Glutamatergic neuron (in vitro differentiated cells): Measurements from ENCODE around the gene IRF1. TPM values are rescaled to one million over a fixed set of nuclear protein-coding genes. Genes with fewer than 3 reads are reported as not detected.

Experiments used
- DNase-seq: peaks from one replicate; pipeline ENCODE4 v3.0.0; 2022
- H3K27ac Mint-ChIP-seq: one replicate; pipeline ENCODE4 v1.8.0; 2020; ENCODE audit warnings: mild to moderate bottlenecking, mixed read lengths, inconsistent platforms; ENCODE audit not compliant: unreplicated experiment
- H3K27me3 Mint-ChIP-seq: one replicate; pipeline ENCODE4 v1.8.0; 2020; ENCODE audit warnings: mild to moderate bottlenecking, moderate library complexity, mixed read lengths, inconsistent platforms; ENCODE audit not compliant: unreplicated experiment
- H3K36me3 Mint-ChIP-seq: one replicate; pipeline ENCODE4 v1.8.0; 2020; ENCODE audit warnings: mild to moderate bottlenecking, mixed read lengths, inconsistent platforms; ENCODE audit not compliant: unreplicated experiment
- H3K4me1 Mint-ChIP-seq: one replicate; pipeline ENCODE4 v1.8.0; 2020; ENCODE audit warnings: mild to moderate bottlenecking, low read depth, mixed read lengths, inconsistent platforms; ENCODE audit not compliant: unreplicated experiment
- H3K4me3 Mint-ChIP-seq: one replicate; pipeline ENCODE4 v1.8.0; 2020; ENCODE audit warnings: mild to moderate bottlenecking, mixed read lengths, inconsistent platforms; ENCODE audit not compliant: unreplicated experiment
- H3K9me3 Mint-ChIP-seq: one replicate; pipeline ENCODE4 v1.8.0; 2020; ENCODE audit warnings: mild to moderate bottlenecking, moderate library complexity, mixed read lengths, inconsistent platforms; ENCODE audit not compliant: unreplicated experiment
- total RNA-seq: library from RNA; stranded (reverse); fragmentation: NEBNext Ultra II Directional; extraction: Animal tissue kit (Norgen Biotek cat#: 25700); gene quantifications from one replicate; pipeline ENCODE4 v1.2.1, GENCODE V29; 2021; ENCODE audit not compliant: unreplicated experiment
- TF ChIP-seq, protein P1 (sequence below): fragments of 200-600 bp; sonication (generic); IDR thresholded peaks from one replicate; pipeline ENCODE4 v1.5.0; 2021; ENCODE audit not compliant: partially characterized antibody, unreplicated experiment

IRF1 gene
- total RNA-seq, 1 donor from 2014 or later, result 2.8 TPM

DNA sequence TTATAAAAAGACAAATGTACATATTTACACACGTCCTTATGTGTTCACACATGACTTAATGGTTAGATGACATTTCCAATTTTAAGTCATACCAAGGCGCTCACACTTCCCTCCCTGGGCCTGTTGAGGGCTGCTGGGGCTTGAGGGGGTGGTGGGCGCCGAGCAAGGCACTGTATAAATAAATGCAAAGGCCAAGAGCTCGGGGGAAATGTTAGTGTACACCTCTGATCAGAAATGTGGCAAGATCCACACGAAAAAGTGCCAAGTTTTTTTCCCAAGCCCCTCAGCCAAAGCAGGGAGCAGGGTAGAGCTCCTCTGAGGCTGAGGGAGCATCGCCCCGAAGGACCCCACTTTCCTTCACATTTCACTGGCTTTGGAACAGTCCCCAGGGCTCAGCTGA lies 7.5 kb downstream of the IRF1 start:
- no peak for DNase-seq
- TF ChIP-seq, protein P1, sequence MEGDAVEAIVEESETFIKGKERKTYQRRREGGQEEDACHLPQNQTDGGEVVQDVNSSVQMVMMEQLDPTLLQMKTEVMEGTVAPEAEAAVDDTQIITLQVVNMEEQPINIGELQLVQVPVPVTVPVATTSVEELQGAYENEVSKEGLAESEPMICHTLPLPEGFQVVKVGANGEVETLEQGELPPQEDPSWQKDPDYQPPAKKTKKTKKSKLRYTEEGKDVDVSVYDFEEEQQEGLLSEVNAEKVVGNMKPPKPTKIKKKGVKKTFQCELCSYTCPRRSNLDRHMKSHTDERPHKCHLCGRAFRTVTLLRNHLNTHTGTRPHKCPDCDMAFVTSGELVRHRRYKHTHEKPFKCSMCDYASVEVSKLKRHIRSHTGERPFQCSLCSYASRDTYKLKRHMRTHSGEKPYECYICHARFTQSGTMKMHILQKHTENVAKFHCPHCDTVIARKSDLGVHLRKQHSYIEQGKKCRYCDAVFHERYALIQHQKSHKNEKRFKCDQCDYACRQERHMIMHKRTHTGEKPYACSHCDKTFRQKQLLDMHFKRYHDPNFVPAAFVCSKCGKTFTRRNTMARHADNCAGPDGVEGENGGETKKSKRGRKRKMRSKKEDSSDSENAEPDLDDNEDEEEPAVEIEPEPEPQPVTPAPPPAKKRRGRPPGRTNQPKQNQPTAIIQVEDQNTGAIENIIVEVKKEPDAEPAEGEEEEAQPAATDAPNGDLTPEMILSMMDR, result no peak
- no peaks in the 10 kb centered on the region for H3K4me1 Mint-ChIP-seq
- H3K9me3 Mint-ChIP-seq, result peaks cover 7% of the 10 kb centered on the region
- no peaks in the 10 kb centered on the region for H3K36me3 Mint-ChIP-seq
- no peak overlapping the region for H3K4me3 Mint-ChIP-seq
- no peak overlapping the region for H3K27ac Mint-ChIP-seq
- peaks cover 8% of the 10 kb centered on the region for H3K27me3 Mint-ChIP-seq

DNA sequence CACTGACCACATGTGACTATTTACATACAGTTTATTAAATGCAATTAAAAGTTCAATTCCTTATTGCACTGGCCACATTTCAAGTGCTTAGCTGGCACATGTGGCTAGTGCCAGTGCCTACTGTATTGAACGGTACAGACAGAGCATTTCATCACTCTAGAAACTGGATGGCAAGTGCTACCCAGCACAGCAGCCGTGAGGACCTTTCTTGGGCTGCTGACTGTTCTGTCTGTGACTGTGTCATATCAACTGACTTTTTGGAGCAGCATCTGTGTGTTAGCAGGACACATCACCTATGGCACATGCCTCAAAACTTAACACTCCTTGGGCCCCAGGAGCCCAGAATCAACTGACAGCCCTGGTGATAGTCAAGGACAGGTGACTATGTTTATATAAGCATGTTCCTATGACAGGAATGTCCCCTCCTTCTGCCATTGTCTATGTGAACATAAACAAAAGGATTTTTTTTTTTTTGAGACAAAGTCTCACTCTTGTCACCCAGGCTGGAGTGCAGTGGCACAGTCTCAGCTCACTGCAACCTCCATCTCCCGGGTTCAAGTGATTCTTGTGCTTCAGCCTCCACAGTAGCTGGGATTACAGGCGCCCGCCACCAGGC lies 8.9 kb downstream of the IRF1 start:
- Mint-ChIP-seq H3K9me3 (peaks cover 6% of the 10 kb centered on the region), H3K27me3 (peaks cover 4% of the 10 kb centered on the region), H3K4me1 (no peaks in the 10 kb centered on the region), H3K27ac (no peak overlapping the region), H3K4me3 (no peak overlapping the region), H3K36me3 (no peaks in the 10 kb centered on the region)
- DNase-seq, result no peak
- TF ChIP-seq, protein P1, result no peak

DNA sequence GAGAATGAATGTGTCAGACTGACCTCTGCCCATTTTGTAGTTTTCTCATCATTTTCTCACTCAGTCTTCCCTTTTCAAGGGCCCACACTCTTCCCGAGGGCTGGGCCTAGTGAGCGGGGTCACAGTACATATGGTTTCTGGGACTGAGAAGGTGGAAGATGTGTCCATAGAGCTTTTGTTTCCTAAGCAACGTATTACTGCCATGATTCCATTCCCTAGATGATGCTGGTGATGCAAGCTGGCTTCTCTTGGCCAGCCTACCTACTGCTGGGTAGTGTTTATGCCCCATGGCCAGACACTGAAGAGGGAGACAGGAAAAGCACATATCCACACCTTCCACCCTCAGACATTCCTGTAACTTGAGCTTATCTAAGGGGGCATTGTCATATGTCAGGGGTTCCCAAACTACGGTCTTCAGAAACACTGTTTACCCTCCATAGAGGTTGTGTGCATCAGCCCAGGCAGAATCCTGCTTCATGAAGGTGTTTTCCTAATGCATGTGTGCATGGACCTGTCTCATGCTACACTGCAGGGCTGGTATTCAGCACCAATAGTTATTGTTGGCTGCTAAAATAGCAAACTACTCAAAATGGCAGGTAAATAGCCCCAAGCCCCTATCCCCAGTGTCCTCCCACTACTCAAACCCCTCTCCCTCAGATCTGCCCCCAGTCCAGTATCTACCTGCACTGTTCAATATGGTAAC lies 9.5 kb downstream of the IRF1 start:
- Mint-ChIP-seq H3K36me3 (no peaks in the 10 kb centered on the region), H3K27ac (no peak overlapping the region), H3K9me3 (peaks cover 6% of the 10 kb centered on the region), H3K4me3 (no peak overlapping the region), H3K27me3 (peaks cover 4% of the 10 kb centered on the region), H3K4me1 (peaks cover 2% of the 10 kb centered on the region)
- TF ChIP-seq, protein P1, result no peak
- no peak for DNase-seq

DNA sequence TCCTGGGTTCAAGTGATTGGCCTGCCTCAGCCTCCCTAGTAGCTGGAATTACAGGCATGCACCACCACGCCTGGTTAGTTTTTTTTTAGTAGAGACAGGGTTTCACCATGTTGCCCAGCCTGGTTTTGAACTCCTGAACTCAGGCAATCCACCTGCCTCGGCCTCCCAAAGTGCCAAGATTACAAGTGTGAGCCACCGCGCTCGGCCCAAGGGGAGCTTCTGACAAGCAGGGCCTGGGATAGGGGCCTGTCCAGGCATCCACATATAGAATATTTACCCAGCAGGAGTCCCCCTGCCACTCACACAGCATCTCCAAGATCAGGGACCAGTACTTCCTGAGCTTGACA lies 10.1 kb downstream of the IRF1 start:
- TF ChIP-seq, protein P1, result no peak
- no peak overlapping the region for H3K4me3 Mint-ChIP-seq
- no peak for DNase-seq
- H3K36me3 Mint-ChIP-seq, result no peaks in the 10 kb centered on the region
- H3K27me3 Mint-ChIP-seq, result peaks cover 4% of the 10 kb centered on the region
- peaks cover 4% of the 10 kb centered on the region for H3K9me3 Mint-ChIP-seq
- peaks cover 4% of the 10 kb centered on the region for H3K4me1 Mint-ChIP-seq
- H3K27ac Mint-ChIP-seq, result no peak overlapping the region

DNA sequence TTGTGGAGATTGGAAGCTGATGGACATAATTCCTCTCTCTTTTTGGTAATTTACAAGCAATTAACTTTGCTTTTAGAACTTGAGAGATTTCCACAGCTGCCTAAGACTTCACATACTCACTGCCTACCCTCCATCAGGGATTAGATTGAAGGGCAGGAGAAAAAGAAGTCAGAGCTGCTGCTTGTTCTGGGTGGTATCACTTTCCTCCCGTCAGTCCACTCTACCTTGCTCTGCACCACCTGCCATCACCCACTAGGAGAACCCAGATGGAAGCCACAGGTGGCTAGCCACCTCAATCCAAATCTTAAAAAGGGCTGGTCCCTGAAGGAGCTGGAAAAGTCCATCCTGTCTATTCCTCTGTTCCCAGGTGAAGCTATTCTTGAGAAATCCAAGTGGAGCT lies 10.5 kb downstream of the IRF1 start:
- Mint-ChIP-seq H3K9me3 (peaks cover 4% of the 10 kb centered on the region), H3K27ac (no peak overlapping the region), H3K36me3 (no peaks in the 10 kb centered on the region), H3K4me3 (no peak overlapping the region), H3K4me1 (peaks cover 4% of the 10 kb centered on the region), H3K27me3 (peaks cover 4% of the 10 kb centered on the region)
- TF ChIP-seq, protein P1, result no peak
- no peak for DNase-seq
